ENCODE data around the gene APEH. TPM values are rescaled to one million over a fixed set of nuclear protein-coding genes. Genes with fewer than 3 reads are reported as not detected.

Gene APEH
- total RNA-seq = 104 TPM

DNA sequence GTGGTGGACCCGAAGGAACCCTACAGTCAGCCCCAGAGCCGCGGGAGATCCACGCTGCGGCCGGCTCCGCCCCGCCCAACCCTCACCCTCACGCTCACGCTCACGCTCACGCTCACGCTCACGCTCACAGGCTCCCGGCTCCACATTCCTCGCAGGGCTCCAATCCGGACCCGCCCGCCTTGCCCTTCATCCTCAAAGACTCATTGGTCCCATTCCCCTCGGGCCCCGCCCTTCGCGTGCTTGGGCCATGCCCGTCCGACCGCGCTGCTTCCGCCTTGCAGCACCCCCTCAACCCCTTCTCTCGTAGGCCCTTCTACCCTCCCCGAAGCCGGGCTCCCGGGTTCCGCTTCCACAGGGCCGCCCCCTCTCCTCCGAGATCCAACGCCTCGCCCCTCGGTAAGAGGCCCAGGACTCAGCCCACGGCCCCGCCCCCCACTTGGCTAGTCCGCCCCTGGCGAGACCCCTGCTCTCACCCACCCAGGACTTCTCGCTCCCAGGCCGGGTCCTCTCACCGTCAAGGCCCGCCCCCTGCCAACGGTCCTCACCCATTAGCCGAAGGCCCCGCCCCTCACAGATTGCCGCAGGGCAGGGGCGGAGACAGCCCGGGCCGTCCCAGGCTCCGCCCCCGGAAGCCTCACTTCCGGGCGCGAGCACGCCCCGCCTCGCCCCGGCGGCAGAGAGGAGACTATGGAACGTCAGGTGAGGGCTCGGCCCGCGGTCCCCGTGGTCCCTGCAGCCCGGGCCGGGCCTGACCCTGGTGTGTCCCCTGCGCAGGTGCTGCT lies at the start of gene APEH:
Gene APEH (plus strand): TSS at position 637 of the 782 bp plus-strand sequence. CDS start 51 bp downstream, at position 688.

GRCh38 chr3:49689046-49689907 lies 15.1 kb downstream of the APEH start, which contains the start of the genes MST1 and RNF123:
MST1 (minus strand) TSS chr3:49689474; CDS start chr3:49688691, 783 bp downstream.
RNF123 (plus strand) TSS chr3:49689557; CDS start chr3:49691166, 1,609 bp downstream.

DNA sequence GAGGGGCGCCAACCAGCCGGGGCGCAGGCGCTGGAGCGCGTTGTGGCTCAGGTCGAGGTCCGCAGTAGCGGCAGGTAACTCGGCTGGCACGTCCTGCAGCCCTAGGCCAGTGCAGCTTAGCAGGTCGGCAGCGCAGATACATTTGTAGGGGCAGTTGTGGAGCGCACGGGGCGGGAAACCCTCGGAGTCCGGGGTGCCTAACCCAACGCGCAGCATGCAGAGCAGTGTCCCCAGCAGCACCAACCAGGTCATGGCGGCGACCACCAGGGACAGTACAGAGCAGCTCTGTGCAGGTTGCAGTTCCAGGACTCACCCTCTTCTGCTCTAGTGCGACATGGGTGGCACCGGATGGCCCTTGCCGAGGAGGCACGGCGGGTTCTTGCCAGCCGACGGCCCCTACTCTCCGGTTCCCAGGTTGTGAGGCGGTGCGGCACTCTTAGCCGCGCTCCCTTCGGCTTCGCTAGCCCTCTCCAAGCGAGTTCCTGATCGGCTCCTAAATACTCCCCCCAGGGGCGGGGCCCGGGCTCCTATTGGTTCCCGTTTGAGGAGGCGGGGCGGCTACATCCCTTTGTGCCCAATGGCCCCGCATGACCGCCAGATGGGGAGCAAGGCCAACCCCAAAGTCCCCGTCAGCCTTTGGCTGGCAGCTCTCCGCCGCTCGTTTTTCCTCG lies 45.2 kb downstream of the APEH start, which contains the start of gene AMIGO3:
Gene AMIGO3 (minus strand): TSS at position 471 of the 671 bp plus-strand sequence. CDS start 219 bp downstream, at position 252.

GRCh38 chr3:49723628-49724551 lies 49.7 kb downstream of the APEH start, which contains the start of gene GMPPB:
GMPPB (minus strand) TSS chr3:49723951; CDS start chr3:49723726, 225 bp downstream.

Small RNA genes lying within 50 kb of the gene (small RNA-seq; reads per million reads assigned to genes)
- not detected for gene AMIGO3 (ENCODE audit: low replicate concordance)

Other genes with a start within 250 kb of the APEH start
- 14.8 TPM for gene NICN1, start 245.0 kb upstream of the APEH start, total RNA-seq
- gene DAG1, start 204.1 kb upstream of the APEH start, total RNA-seq = 94.5 TPM
- gene BSN, start 119.9 kb upstream of the APEH start, total RNA-seq = 1.5 TPM
- gene MST1, start 15.1 kb downstream of the APEH start, total RNA-seq = 47.9 TPM
- gene RNF123, start 15.2 kb downstream of the APEH start, total RNA-seq = 35.7 TPM
- 0.41 TPM for gene AMIGO3, start 45.3 kb downstream of the APEH start, total RNA-seq
- gene GMPPB, start 49.6 kb downstream of the APEH start, total RNA-seq = 23.7 TPM
- gene IP6K1, start 112.2 kb downstream of the APEH start, total RNA-seq = 58.5 TPM
- 0.35 TPM for gene CDHR4, start 125.5 kb downstream of the APEH start, total RNA-seq
- 9.1 TPM for gene INKA1, start 128.9 kb downstream of the APEH start, total RNA-seq
- 65.3 TPM for gene UBA7, start 139.6 kb downstream of the APEH start, total RNA-seq
- gene TRAIP, start 182.2 kb downstream of the APEH start, total RNA-seq = 5.0 TPM
- 0.18 TPM for gene CAMKV, start 195.6 kb downstream of the APEH start, total RNA-seq
- gene MST1R, start 229.5 kb downstream of the APEH start, total RNA-seq = 2.0 TPM